Trophoblast cell (in vitro differentiated cells and primary cell): Measurements from ENCODE around the gene RABL3.

Experiments
- DNase-seq, 2 donors: peaks; one replicate each; pipeline ENCODE4 v3.0.0-alpha.2; 2016
- H2AFZ ChIP-seq: 2 replicates; pipeline ENCODE4 v1.6.1; 2013; ENCODE audit warnings: low read length, moderate library complexity, mild to moderate bottlenecking; ENCODE audit not compliant: insufficient read depth, poor library complexity
- H2AK5ac ChIP-seq: 2 replicates; pipeline ENCODE4 v1.6.1; 2013; ENCODE audit warnings: mild to moderate bottlenecking, low read length
- H2BK120ac ChIP-seq: 2 replicates; pipeline ENCODE4 v1.6.1; 2013; ENCODE audit warnings: low read length, mild to moderate bottlenecking, moderate library complexity; ENCODE audit not compliant: insufficient read depth, poor library complexity
- H2BK12ac ChIP-seq: 2 replicates; pipeline ENCODE4 v1.6.1; 2013; ENCODE audit warnings: mild to moderate bottlenecking, low read length, moderate library complexity
- H2BK5ac ChIP-seq: 2 replicates; pipeline ENCODE4 v1.6.1; 2013; ENCODE audit warnings: low read length, low read depth, moderate library complexity, mild to moderate bottlenecking; ENCODE audit not compliant: poor library complexity
- H3K14ac ChIP-seq: 2 replicates; pipeline ENCODE4 v1.6.1; 2013; ENCODE audit warnings: mild to moderate bottlenecking, low read length
- H3K18ac ChIP-seq: 2 replicates; pipeline ENCODE4 v1.6.1; 2013; ENCODE audit warnings: mild to moderate bottlenecking, low read length
- H3K23ac ChIP-seq: 2 replicates; pipeline ENCODE4 v1.6.1; 2013; ENCODE audit warnings: low read length
- H3K27ac ChIP-seq: 2 replicates; pipeline ENCODE4 v1.5.1; 2013; ENCODE audit warnings: low read depth, mild to moderate bottlenecking, inconsistent platforms, low read length, moderate library complexity
- H3K27me3 ChIP-seq: 2 replicates; pipeline ENCODE4 v1.6.1; 2013; ENCODE audit warnings: inconsistent platforms, mild to moderate bottlenecking, low read length, moderate library complexity; ENCODE audit not compliant: insufficient read depth
- H3K36me3 ChIP-seq, 2 experiments: 1 replicate in 1 of 2; 2 replicates in 1 of 2; pipeline ENCODE4 v1.6.1; 2013; ENCODE audit warnings: low read length in 2 of 2, mild to moderate bottlenecking in 2 of 2, moderate library complexity in 1 of 2; ENCODE audit not compliant: insufficient read depth in 2 of 2, control insufficient read depth in 1 of 2
- H3K4ac ChIP-seq: 2 replicates; pipeline ENCODE4 v1.6.1; 2013; ENCODE audit warnings: low read depth, mild to moderate bottlenecking, low read length, moderate library complexity
- H3K4me1 ChIP-seq, 2 experiments: 1 replicate in 1 of 2; 2 replicates in 1 of 2; pipeline ENCODE4 v1.6.1; 2013; ENCODE audit warnings: low read length in 2 of 2, mild to moderate bottlenecking in 2 of 2, moderate library complexity in 1 of 2; ENCODE audit not compliant: insufficient read depth in 2 of 2, control insufficient read depth in 1 of 2
- H3K4me2 ChIP-seq: 2 replicates; pipeline ENCODE4 v1.6.1; 2013; ENCODE audit warnings: inconsistent platforms, mild to moderate bottlenecking, low read length, moderate library complexity
- H3K4me3 ChIP-seq: 2 replicates; pipeline ENCODE4 v1.5.1; 2013; ENCODE audit warnings: mild to moderate bottlenecking, low read depth, low read length, inconsistent platforms
- H3K79me1 ChIP-seq: one replicate; pipeline ENCODE4 v1.6.1; 2013; ENCODE audit warnings: low read length
- H3K79me2 ChIP-seq: 2 replicates; pipeline ENCODE4 v1.6.1; 2013; ENCODE audit warnings: low read length, mild to moderate bottlenecking; ENCODE audit not compliant: control insufficient read depth, insufficient read depth, poor library complexity
- H3K9ac ChIP-seq: 2 replicates; pipeline ENCODE4 v1.6.1; 2013; ENCODE audit warnings: mild to moderate bottlenecking, low read length
- H3K9me3 ChIP-seq: 2 replicates; pipeline ENCODE4 v1.6.1; 2013; ENCODE audit warnings: low read depth, mild to moderate bottlenecking, control low read depth, inconsistent platforms, low read length; ENCODE audit not compliant: insufficient read depth
- H4K12ac ChIP-seq: 2 replicates; pipeline ENCODE4 v1.6.1; 2013; ENCODE audit warnings: low read depth, mild to moderate bottlenecking, low read length, moderate library complexity
- H4K8ac ChIP-seq: 2 replicates; pipeline ENCODE4 v1.6.1; 2013; ENCODE audit warnings: low read depth, mild to moderate bottlenecking, low read length, moderate library complexity
- H4K91ac ChIP-seq: one replicate; pipeline ENCODE4 v1.6.1; 2013; ENCODE audit warnings: low read depth, mild to moderate bottlenecking, low read length, moderate library complexity
- WGBS: extraction: QIAGEN DNeasy Blood & Tissue Kit; methylation state at CpG from one replicate; pipeline ENCODE4 v1.1.7; 2013; ENCODE audit warnings: missing lambda C conversion rate; ENCODE audit not compliant: insufficient read length, insufficient coverage; ENCODE audit errors: extremely low coverage; 5-methylcytosine and 5-hydroxymethylcytosine counted together

The RABL3 gene

DNA sequence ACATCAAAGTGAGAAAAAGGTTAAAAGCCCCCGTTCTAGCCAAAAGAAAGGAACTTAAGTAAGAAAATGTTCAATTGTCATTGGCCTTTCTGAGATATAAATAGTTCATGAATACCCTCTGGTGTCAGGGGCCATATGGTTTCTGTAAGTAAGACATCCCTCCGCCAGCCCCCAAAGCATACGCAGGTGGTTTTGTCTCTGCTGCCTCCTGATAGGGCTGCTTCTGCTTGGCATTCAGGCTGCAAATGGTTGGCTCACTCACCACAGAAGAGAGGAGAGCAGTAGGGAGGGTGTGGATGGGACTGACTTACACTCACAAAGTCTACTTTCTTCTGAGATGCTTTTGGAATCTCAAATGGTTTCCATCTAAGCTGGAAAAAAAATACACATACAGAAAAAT is 90.0 kb downstream of the RABL3 start:
- H4K12ac ChIP-seq, result no peak overlapping the region
- no peak overlapping the region for H4K91ac ChIP-seq
- no peak overlapping the region for H3K27ac ChIP-seq
- no peak overlapping the region for H3K18ac ChIP-seq
- no peaks in the 10 kb centered on the region for H3K79me2 ChIP-seq
- H3K36me3 ChIP-seq, result no peaks in the 10 kb centered on the region
- H3K27me3 ChIP-seq, result no peaks in the 10 kb centered on the region
- no peak overlapping the region for H2AFZ ChIP-seq
- no peak overlapping the region for H4K8ac ChIP-seq
- no peak overlapping the region for H3K9ac ChIP-seq
- H2BK12ac ChIP-seq, result no peak overlapping the region
- H3K4me3 ChIP-seq, result no peak overlapping the region
- no peak overlapping the region for H2BK5ac ChIP-seq
- no CpG with 5 or more reads among the region's 3 CpGs for WGBS
- H3K4me1 ChIP-seq, result no peaks in the 10 kb centered on the region
- no peak overlapping the region for H3K23ac ChIP-seq
- no peak overlapping the region for H2BK120ac ChIP-seq
- H3K4me2 ChIP-seq, result no peak overlapping the region
- H3K9me3 ChIP-seq, result no peaks in the 10 kb centered on the region
- no peak overlapping the region for H3K14ac ChIP-seq
- DNase-seq, result no peak
- H3K79me1 ChIP-seq, result no peaks in the 10 kb centered on the region
- H3K4ac ChIP-seq, result no peak overlapping the region
- no peak overlapping the region for H2AK5ac ChIP-seq

- Histone ChIP-seq H3K27me3 (no peaks in the 10 kb centered on the region), H3K4me1 (no peaks in the 10 kb centered on the region), H2AK5ac (no peak overlapping the region), H4K8ac (no peak overlapping the region), H3K79me1 (no peaks in the 10 kb centered on the region), H2BK5ac (no peak overlapping the region), H3K23ac (no peak overlapping the region), H3K9ac (no peak overlapping the region), H3K36me3 (no peaks in the 10 kb centered on the region), H3K79me2 (no peaks in the 10 kb centered on the region), H3K4ac (no peak overlapping the region), H3K18ac (no peak overlapping the region), H2AFZ (no peak overlapping the region), H4K91ac (no peak overlapping the region), H3K9me3 (no peaks in the 10 kb centered on the region), H4K12ac (no peak overlapping the region), H3K27ac (no peak overlapping the region), H2BK120ac (no peak overlapping the region), H2BK12ac (no peak overlapping the region), H3K4me3 (no peak overlapping the region), H3K14ac (no peak overlapping the region), H3K4me2 (no peak overlapping the region)
- no CpG with 5 or more reads among the region's 2 CpGs for WGBS
- DNase-seq, result no peak
Measured at GRCh38 chr3:120650311-120650710, 92.0 kb downstream of the RABL3 start.

DNA sequence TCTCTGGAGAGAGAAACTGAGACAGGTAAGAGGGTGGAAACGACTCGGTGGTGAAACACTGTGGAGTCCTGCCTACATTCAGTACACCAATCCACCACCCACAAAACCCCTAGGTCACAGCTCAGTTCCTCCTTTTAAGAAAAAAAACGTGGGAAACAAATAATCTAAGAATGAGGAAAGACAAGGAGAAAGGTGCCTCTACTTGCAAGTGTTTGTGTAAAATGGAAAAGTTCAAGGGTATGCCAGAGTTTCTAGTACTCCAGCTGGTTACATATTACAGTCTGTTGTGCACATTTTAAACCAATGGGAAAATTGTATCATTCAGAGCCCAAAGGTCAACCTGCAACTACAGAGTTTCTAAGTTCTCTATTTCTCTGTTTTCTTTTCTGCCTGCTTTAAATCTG is 92.5 kb downstream of the RABL3 start:
- no peak overlapping the region for H3K27ac ChIP-seq
- H2BK12ac ChIP-seq, result no peak overlapping the region
- no peak overlapping the region for H2BK120ac ChIP-seq
- peaks cover 0 to 3% of the 10 kb centered on the region in 2 experiments for H3K4me1 ChIP-seq
- H2AK5ac ChIP-seq, result no peak overlapping the region
- no peak overlapping the region for H4K91ac ChIP-seq
- H3K23ac ChIP-seq, result no peak overlapping the region
- no peak overlapping the region for H3K18ac ChIP-seq
- H3K4me3 ChIP-seq, result no peak overlapping the region
- H2AFZ ChIP-seq, result no peak overlapping the region
- H3K14ac ChIP-seq, result no peak overlapping the region
- H3K9me3 ChIP-seq, result no peaks in the 10 kb centered on the region
- no peaks in the 10 kb centered on the region for H3K79me2 ChIP-seq
- DNase-seq, result no peak
- no peaks in the 10 kb centered on the region for H3K79me1 ChIP-seq
- H4K8ac ChIP-seq, result no peak overlapping the region
- H3K4me2 ChIP-seq, result no peak overlapping the region
- no peak overlapping the region for H2BK5ac ChIP-seq
- no peak overlapping the region for H4K12ac ChIP-seq
- WGBS, result no CpG with 5 or more reads among the region's 3 CpGs
- H3K4ac ChIP-seq, result no peak overlapping the region
- no peaks in the 10 kb centered on the region for H3K27me3 ChIP-seq
- H3K36me3 ChIP-seq, result no peaks in the 10 kb centered on the region
- no peak overlapping the region for H3K9ac ChIP-seq

DNA sequence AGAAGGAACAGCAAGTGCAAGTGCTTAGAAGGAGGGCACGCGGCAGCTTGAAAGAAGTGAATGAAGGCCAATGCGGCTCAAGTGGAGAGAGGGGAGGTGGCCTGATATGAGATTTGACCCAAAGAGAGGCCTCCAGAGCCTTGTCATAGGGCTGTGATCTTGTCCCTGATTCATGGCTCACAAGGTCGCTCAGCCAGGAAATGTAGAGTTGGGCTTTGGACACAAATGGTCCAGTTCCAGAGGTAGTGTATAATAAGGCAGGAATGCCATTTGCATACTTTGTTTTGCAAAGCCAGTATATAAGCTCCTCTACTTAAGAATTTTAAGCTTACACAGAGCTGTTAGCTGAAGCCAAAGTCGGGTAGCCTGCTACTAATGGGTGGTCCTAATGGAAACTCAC is 94.0 kb downstream of the RABL3 start:
- Histone ChIP-seq H3K18ac (no peak overlapping the region), H4K8ac (no peak overlapping the region), H4K12ac (no peak overlapping the region), H3K14ac (no peak overlapping the region), H2BK120ac (no peak overlapping the region), H3K23ac (no peak overlapping the region), H3K27ac (no peak overlapping the region), H2BK5ac (no peak overlapping the region), H3K27me3 (no peaks in the 10 kb centered on the region), H4K91ac (no peak overlapping the region), H3K79me1 (no peaks in the 10 kb centered on the region), H3K4me2 (no peak overlapping the region), H3K9me3 (no peaks in the 10 kb centered on the region), H3K4me3 (no peak overlapping the region), H2BK12ac (no peak overlapping the region), H3K36me3 (no peaks in the 10 kb centered on the region), H3K9ac (no peak overlapping the region), H3K4me1 (peaks cover 0 to 3% of the 10 kb centered on the region in 2 experiments), H3K4ac (no peak overlapping the region), H3K79me2 (no peaks in the 10 kb centered on the region), H2AK5ac (no peak overlapping the region), H2AFZ (no peak overlapping the region)
- no peak for DNase-seq
- no CpG with 5 or more reads among the region's 5 CpGs for WGBS
